SU-DHL-6 (cell line): ENCODE data around the gene ABI1.

Experiments used
- EZH2phosphoT487 ChIP-seq: fragments of 200-600 bp; sonication (generic), shearing (Covaris generic); conservative IDR thresholded peaks from 2 replicates; pipeline ENCODE4 v1.6.1; 2018; ENCODE audit warnings: mild to moderate bottlenecking, antibody characterized with exemption, low read length, moderate library complexity, mixed read lengths
- TF ChIP-seq, protein P1 (sequence below): fragments of 200-600 bp; sonication (generic); IDR thresholded peaks from one replicate; pipeline ENCODE4 v1.5.1; 2017; ENCODE audit warnings: antibody characterized with exemption, mild to moderate bottlenecking, low read length, moderate library complexity; ENCODE audit not compliant: insufficient read depth, poor library complexity, severe bottlenecking

GRCh38 chr10:26839966-26840627, 20.7 kb downstream of the ABI1 start:
- no peak for TF ChIP-seq EZH2phosphoT487
- TF ChIP-seq, protein P1, sequence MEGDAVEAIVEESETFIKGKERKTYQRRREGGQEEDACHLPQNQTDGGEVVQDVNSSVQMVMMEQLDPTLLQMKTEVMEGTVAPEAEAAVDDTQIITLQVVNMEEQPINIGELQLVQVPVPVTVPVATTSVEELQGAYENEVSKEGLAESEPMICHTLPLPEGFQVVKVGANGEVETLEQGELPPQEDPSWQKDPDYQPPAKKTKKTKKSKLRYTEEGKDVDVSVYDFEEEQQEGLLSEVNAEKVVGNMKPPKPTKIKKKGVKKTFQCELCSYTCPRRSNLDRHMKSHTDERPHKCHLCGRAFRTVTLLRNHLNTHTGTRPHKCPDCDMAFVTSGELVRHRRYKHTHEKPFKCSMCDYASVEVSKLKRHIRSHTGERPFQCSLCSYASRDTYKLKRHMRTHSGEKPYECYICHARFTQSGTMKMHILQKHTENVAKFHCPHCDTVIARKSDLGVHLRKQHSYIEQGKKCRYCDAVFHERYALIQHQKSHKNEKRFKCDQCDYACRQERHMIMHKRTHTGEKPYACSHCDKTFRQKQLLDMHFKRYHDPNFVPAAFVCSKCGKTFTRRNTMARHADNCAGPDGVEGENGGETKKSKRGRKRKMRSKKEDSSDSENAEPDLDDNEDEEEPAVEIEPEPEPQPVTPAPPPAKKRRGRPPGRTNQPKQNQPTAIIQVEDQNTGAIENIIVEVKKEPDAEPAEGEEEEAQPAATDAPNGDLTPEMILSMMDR = no peak
